HG03432 (cell line): Measurements from ENCODE around the gene SCAMP1.
A peak's percentile ranks its signal among the peaks of the same experiment; 100 is the strongest.
"Not testable (repeated sequence)": the region's sequence is repeated elsewhere in the genome, so short reads cannot be mapped to it uniquely, and the experiment has no call there.

Source experiments
- ATAC-seq: cut with Tn5 transposase; IDR thresholded peaks from one replicate; pipeline ENCODE4 v1.9.1; 2021; ENCODE audit warnings: mild to moderate bottlenecking, moderate library complexity; ENCODE audit not compliant: unreplicated experiment

Gene SCAMP1

GRCh38 chr5:78360924-78361630 is 660 bp downstream of the SCAMP1 start:
- ATAC-seq: peak; percentile 49

GRCh38 chr5:78361631-78361993 is 1.2 kb downstream of the SCAMP1 start:
- no peak for ATAC-seq

DNA sequence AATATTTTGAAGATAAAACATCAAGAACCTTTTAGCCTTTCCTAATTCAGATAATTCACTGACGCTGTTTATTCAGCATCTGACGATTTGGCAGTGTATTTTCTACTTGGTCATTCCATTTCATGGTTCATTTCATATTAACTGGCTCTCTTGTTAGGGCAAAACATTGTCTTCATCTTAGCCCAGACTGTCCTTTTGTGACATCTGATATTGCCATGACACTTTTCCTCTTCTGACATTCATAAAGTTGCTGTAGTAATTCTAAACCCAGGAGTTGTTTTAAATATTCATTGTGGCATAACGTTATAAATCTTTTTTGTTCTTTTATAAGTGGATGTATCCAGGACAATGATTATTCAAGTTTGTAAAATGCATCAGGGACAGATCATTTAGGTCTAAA is 1.8 kb downstream of the SCAMP1 start:
- no peak for ATAC-seq

DNA sequence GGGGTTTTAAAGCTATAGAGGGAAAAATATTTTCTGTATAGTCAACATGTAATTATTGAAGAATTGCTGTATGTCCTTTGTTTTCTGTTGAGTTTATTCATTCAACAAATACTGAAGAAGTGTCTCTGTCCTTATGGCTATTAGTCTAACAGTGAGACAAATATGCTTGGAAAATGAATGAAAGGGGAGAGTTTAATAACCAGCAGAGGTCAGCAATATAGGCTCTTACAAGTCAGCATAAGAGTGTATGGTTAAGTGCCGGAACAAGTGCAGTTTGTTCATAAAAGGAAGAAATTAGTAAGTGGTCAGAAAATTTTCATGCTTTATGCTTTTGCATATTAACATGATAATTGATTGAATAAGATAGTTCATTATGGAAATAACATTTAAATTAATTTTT is 3.6 kb downstream of the SCAMP1 start:
- ATAC-seq: no peak

DNA sequence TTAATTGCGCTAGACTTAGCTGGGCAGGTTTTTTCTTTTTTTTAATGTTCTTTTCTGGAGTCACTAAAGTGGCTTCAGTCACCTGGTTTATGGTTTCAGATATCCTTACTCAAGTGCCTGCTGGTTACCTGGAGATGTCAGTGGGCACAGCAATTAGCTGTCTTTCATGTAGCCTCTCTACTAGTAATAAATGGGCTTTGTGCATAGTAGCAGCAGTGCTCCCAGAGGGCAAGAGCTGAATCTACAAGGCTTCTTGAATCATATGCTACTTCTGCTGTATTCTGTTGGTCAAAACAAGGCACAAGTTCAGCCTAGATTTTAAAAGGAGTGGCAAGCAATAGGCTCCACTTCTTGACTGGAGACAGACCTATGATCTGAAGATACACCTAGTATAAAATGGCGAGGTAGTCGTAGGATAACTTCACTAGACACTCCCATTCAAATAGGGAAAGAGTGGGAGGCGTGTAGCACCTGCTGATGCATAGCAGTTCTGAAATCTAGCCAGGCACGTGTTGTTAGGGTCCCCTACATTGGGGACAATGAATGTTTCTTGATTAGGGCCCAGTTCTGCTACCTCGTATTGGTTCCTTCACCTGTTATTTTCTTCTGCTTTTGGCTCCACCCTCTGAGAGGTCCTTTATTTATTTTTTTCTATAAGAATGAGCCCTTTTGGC is 7.0 kb downstream of the SCAMP1 start:
- no peak for ATAC-seq

DNA sequence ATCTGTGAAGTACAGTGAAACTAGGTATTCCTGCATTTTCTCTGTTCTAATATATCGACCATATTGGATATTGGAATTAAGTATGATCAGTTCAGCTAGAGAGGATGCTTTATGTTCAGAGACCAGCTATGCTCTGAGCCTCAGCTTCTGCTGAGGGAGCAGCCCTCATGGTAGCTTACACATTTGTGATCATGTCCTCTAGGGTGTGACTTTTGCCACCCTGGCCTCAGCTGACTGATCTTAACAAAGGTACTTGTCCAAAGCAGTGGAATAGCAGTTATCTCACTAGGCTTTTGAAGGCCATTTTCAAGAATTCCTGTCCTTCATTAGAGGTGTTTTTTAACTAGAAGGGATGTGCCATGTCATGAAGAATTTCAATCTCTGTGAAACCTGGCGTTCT is 9.3 kb downstream of the SCAMP1 start:
- ATAC-seq: no peak

GRCh38 chr5:78373231-78373630 is 12.8 kb downstream of the SCAMP1 start:
- no peak for ATAC-seq

- no peak for ATAC-seq
These were observed 15.9 kb downstream of the SCAMP1 start for GRCh38 chr5:78376315-78376714.

DNA sequence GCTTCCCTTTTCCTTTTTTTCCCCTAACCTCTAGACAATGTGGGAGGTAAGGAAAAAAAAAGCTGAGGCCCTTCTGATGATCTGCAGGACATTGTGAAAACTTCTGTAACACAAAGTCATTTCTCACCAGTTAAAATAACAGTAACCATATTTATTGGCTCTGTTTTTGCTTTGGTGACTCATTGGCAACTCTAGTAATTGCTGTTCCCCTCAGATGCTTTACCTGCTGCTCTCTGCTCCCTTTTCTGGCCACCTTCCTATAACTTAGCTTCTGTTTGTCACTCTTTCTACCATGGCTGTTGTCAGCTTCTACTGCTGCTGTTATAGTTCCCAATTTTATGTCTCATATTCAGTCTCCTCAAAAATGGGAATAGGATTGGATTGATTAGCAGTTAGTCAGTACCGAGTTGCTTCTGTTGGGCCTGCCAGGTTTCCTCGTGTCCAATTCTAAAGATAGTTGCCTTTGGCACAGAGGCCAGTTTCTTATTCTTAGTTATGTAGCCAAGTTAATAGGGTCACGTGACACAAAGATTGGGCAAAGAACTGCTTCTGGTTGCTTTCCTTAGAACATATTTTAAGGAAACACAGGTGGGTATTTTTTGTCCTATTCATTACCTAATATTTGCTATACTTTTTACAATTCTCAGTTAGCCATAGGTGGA is 16.8 kb downstream of the SCAMP1 start:
- no peak for ATAC-seq

- no peak for ATAC-seq
These were observed 17.3 kb downstream of the SCAMP1 start for GRCh38 chr5:78377718-78378105.

DNA sequence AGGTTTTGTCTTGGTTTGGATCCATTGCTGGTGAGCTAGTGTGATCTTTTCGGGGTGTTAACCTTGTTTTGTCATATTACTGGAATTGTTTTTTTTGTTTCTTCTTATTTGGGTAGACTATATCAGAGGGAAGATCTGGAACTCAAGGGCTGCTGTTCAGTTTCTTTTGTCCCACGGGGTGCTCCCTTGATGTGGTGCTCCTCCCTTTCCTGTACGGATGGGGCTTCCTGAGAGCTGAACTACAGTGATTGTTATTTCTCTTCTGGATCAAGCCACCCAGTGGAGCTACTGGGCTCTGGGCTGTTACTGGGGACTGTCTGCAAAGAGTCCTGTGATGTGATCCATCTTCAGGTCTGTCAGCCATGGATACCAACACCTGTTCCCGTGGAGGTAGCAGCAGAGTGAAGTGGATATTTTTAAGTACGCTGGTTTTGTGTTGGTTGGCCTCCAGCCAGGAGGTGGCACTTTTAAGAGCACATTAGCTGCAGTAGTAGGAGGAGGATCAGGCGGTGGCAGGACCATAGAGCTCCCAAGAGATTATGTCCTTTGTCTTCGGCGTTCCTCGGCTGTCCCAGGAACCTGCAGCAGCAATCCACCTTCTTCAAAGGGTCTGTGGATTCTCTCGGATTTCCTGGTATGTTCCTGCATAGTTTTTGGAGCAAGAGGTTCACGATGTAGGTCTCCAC is 27.2 kb downstream of the SCAMP1 start:
- ATAC-seq: no peak

- not testable (repeated sequence) for ATAC-seq
These were observed 30.9 kb downstream of the SCAMP1 start for GRCh38 chr5:78391357-78391756.

DNA sequence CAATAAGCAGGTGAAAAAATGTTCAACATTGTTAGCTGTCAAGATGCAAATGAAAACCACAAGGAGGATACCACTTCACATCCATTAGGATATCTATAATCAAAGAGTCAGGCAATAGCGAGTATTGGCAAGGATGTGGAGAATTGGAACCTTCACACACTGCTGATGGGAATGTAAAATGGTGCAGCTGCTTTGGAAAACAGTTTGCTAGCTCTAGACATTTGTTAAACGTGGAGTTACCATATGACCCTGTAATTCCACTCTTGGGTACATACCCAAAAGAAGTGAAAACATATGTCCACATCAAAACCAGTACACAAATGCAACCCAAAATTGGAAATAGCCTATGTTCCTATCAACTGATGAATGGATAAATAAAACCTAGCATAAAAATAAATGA is 37.4 kb downstream of the SCAMP1 start:
- no peak for ATAC-seq

GRCh38 chr5:78399116-78399515 is 38.7 kb downstream of the SCAMP1 start:
- ATAC-seq: no peak

- peak; percentile 42 for ATAC-seq
These were observed 44.4 kb downstream of the SCAMP1 start for GRCh38 chr5:78404682-78405293.

- ATAC-seq: no peak
These were observed 45.7 kb downstream of the SCAMP1 start for GRCh38 chr5:78405829-78406750.

GRCh38 chr5:78407458-78407857 is 47.0 kb downstream of the SCAMP1 start:
- ATAC-seq: no peak

DNA sequence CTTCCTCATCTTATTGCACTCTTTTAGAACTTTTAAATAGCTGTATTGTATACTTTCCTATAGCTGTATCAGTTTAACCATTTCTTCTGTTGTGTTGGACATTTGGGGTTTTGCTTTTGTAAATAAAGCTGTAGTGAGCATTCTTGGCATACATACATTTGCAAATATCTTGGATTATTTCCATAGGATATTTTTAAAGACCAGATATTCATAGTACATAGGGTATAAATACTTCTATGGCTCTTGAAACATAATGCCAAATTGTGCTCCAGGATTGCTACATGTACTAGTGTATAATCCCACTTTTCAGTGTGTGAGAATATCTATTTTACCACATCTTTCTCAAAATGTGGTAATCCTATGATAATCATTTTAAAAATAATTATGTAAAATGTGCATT is 51.2 kb downstream of the SCAMP1 start:
- ATAC-seq: no peak

DNA sequence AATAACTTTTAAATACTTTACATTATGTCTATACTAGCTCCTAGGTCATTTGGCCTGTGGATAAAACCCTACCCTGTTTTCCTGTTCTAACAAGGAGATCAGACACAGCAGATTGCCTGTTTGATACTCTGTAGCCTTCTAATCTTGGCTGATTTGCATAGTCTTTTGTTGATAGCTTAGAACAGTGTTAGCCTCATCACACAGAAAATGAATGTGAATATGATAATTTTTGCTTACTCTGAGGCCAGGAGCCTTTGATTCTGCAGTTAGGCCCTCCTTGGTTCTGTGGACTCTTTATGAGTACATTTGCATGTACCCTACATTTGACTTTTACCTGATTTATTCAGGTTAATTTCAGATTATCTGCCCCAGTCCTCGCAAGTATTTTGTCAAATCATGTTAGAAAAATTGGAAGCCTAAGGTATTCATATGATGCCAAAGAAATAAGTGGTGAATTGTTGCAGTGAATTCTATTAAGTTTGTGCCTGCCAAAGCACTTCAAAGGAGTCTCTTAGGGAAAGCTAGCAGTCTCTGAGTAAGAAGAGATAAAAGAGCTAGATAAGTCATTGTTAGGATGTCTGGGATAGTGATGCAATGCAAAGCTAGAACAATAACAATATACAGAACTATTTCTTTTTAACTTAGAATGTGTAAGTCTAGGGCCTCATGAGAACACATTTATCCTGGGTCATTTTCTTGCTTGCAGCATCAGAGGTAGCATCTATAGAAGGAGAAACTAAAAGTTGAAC is 56.4 kb downstream of the SCAMP1 start:
- ATAC-seq: no peak
